ENCODE data around the gene ZNF451.

The ZNF451 gene

GRCh38 chr6:57177545-57178265 lies 87.7 kb downstream of the ZNF451 start:
- TF ChIP-seq CTCF (IDR thresholded peaks at IDR 0.05; ENCODE audit: low read depth, low read length) = no peak
- DNase-seq (ENCODE audit: low read depth in 2 of 2) = peak; percentile 50 to 82
- H3K4me3 ChIP-seq (replicated peaks in 1 of 2; ENCODE audit: low read depth in 2 of 2, low read length in 2 of 2) = peak overlapping the region in 1 of 2 donors; percentile 7

- no peak overlapping the region for H3K4me3 ChIP-seq (replicated peaks in 1 of 2; ENCODE audit: low read depth in 2 of 2, low read length in 2 of 2)
- no peak for DNase-seq (ENCODE audit: low read depth in 2 of 2)
- no peak for TF ChIP-seq CTCF (IDR thresholded peaks at IDR 0.05; ENCODE audit: low read depth, low read length)
Measured at GRCh38 chr6:57180596-57180995, 90.6 kb downstream of the ZNF451 start.

GRCh38 chr6:57182017-57182432 lies 92.0 kb downstream of the ZNF451 start:
- no peak overlapping the region for H3K4me3 ChIP-seq (replicated peaks in 1 of 2; ENCODE audit: low read depth in 2 of 2, low read length in 2 of 2)
- TF ChIP-seq CTCF (IDR thresholded peaks at IDR 0.05; ENCODE audit: low read depth, low read length) = no peak
- DNase-seq (ENCODE audit: low read depth in 2 of 2) = peak in 1 of 2 donors; percentile 18

GRCh38 chr6:57183336-57183735 lies 93.3 kb downstream of the ZNF451 start:
- no peak overlapping the region for H3K4me3 ChIP-seq (replicated peaks in 1 of 2; ENCODE audit: low read depth in 2 of 2, low read length in 2 of 2)
- no peak for DNase-seq (ENCODE audit: low read depth in 2 of 2)
- no peak for TF ChIP-seq CTCF (IDR thresholded peaks at IDR 0.05; ENCODE audit: low read depth, low read length)

GRCh38 chr6:57190140-57190539 lies 100.2 kb downstream of the ZNF451 start:
- peak; percentile 45 for TF ChIP-seq CTCF (IDR thresholded peaks at IDR 0.05; ENCODE audit: low read depth, low read length)
- no peak overlapping the region for H3K4me3 ChIP-seq (replicated peaks in 1 of 2; ENCODE audit: low read depth in 2 of 2, low read length in 2 of 2)
- DNase-seq (ENCODE audit: low read depth in 2 of 2) = peak; percentile 74 to 78

GRCh38 chr6:57193177-57193576 lies 103.2 kb downstream of the ZNF451 start:
- H3K4me3 ChIP-seq (replicated peaks in 1 of 2; ENCODE audit: low read depth in 2 of 2, low read length in 2 of 2) = no peak overlapping the region
- TF ChIP-seq CTCF (IDR thresholded peaks at IDR 0.05; ENCODE audit: low read depth, low read length) = no peak
- peak; percentile 28 to 50 for DNase-seq (ENCODE audit: low read depth in 2 of 2)

GRCh38 chr6:57195457-57195856 lies 105.5 kb downstream of the ZNF451 start:
- no peak overlapping the region for H3K4me3 ChIP-seq (replicated peaks in 1 of 2; ENCODE audit: low read depth in 2 of 2, low read length in 2 of 2)
- no peak for DNase-seq (ENCODE audit: low read depth in 2 of 2)
- no peak for TF ChIP-seq CTCF (IDR thresholded peaks at IDR 0.05; ENCODE audit: low read depth, low read length)
